PFSK-1 (cell line): ENCODE data around the gene CENPC.

Experiments used
- POLR2AphosphoS5 ChIP-seq: IDR thresholded peaks from 2 replicates; pipeline ENCODE4 v1.6.1; 2012; ENCODE audit warnings: low read depth, mild to moderate bottlenecking, control low read depth, low read length, moderate library complexity
- REST ChIP-seq, 2 experiments: IDR thresholded peaks; 2 replicates each; pipeline versions ENCODE4 v1.6.1 to v1.8.0; 2011 to 2012; ENCODE audit warnings: low read depth in 2 of 2, low read length in 2 of 2, control low read depth in 1 of 2, inconsistent platforms in 1 of 2, mild to moderate bottlenecking in 1 of 2, moderate library complexity in 1 of 2; ENCODE audit not compliant: insufficient read depth in 1 of 2
- SIN3A ChIP-seq: IDR thresholded peaks from 2 replicates; pipeline ENCODE4 v1.6.1; 2012; ENCODE audit warnings: mild to moderate bottlenecking, low read length, moderate library complexity, borderline replicate concordance; ENCODE audit not compliant: insufficient read depth
- TAF1 ChIP-seq: IDR thresholded peaks from 2 replicates; pipeline ENCODE4 v1.6.1; 2012; ENCODE audit warnings: low read length, control low read depth, borderline replicate concordance; ENCODE audit not compliant: insufficient read depth

GRCh38 chr4:67568820-67569219 lies 23.5 kb upstream of the CENPC start:
- no peak for TF ChIP-seq TAF1
- no peak for TF ChIP-seq POLR2AphosphoS5
- TF ChIP-seq SIN3A: no peak
- no peak for TF ChIP-seq REST (IDR thresholded peaks at IDR 0.05; ENCODE audit: insufficient read depth in 1 of 2, low read depth in 2 of 2, low read length in 2 of 2)
